Activated CD4-positive, alpha-beta T cell treated with anti-CD3 and anti-CD28 coated beads, Interleukin-2, Interleukin-6, amounts not matched to agents 100 ng/mL and 50 ng/mL, durations not matched to agents 16 hours and 8 hours (primary cell): ENCODE data around the gene IL17REL.

ENCODE experiments used
- DNase-seq: peaks from one replicate; pipeline ENCODE4 v3.0.0-alpha.2; 2020

IL17REL gene

GRCh38 chr22:49954991-49955580 lies 57.5 kb downstream of the IL17REL start:
- no peak for DNase-seq

GRCh38 chr22:49954354-49954753 lies 58.2 kb downstream of the IL17REL start:
- DNase-seq = no peak

- DNase-seq = no peak
Observed at GRCh38 chr22:49953680-49954344, 58.8 kb downstream of the IL17REL start.

- DNase-seq = no peak
Observed at GRCh38 chr22:49953027-49953679, 59.4 kb downstream of the IL17REL start.

GRCh38 chr22:49951986-49952896 lies 60.3 kb downstream of the IL17REL start:
- no peak for DNase-seq

GRCh38 chr22:49951678-49951985 lies 60.9 kb downstream of the IL17REL start:
- no peak for DNase-seq

GRCh38 chr22:49951000-49951677 lies 61.4 kb downstream of the IL17REL start:
- no peak for DNase-seq

GRCh38 chr22:49950396-49950994 lies 62.1 kb downstream of the IL17REL start:
- DNase-seq = no peak

GRCh38 chr22:49949914-49950292 lies 62.7 kb downstream of the IL17REL start:
- no peak for DNase-seq

GRCh38 chr22:49948958-49949913 lies 63.3 kb downstream of the IL17REL start:
- no peak for DNase-seq

- DNase-seq = no peak
Observed at GRCh38 chr22:49948116-49948957, 64.2 kb downstream of the IL17REL start.

- DNase-seq = no peak
Observed at GRCh38 chr22:49947296-49947622, 65.3 kb downstream of the IL17REL start.

GRCh38 chr22:49946612-49947295 lies 65.8 kb downstream of the IL17REL start:
- DNase-seq = no peak

GRCh38 chr22:49945042-49945794 lies 67.3 kb downstream of the IL17REL start:
- DNase-seq = peak; percentile 56
